Lung (tissue), 12 donors: ENCODE data around the gene PHACTR3. TPM values are rescaled to one million over a fixed set of nuclear protein-coding genes. Genes with fewer than 3 reads are reported as not detected.
A peak's percentile ranks its signal among the peaks of the same experiment; 100 is the strongest.

Experiments used
- ATAC-seq: fragments of 200-7000 bp; cut with Tn5 transposase; one replicate; pipeline ENCODE4 v1.9.1; 2020; ENCODE audit warnings: moderate number of reproducible peaks; ENCODE audit not compliant: insufficient read depth, low FRiP score
- DNase-seq, 3 donors: peaks; one replicate each; pipeline ENCODE4 v3.0.0-alpha.2; 2013 to 2017
- H3K27ac ChIP-seq, 2 donors: one replicate each; pipeline ENCODE4 v1.5.1; 2013; ENCODE audit warnings: mild to moderate bottlenecking in 2 of 2, moderate library complexity in 2 of 2, control low read depth in 1 of 2, inconsistent platforms in 1 of 2, low read depth in 1 of 2, low read length in 1 of 2
- H3K27me3 ChIP-seq, 3 donors: one replicate each; pipeline ENCODE4 v1.5.1; 2013; ENCODE audit warnings: low read length in 2 of 3; ENCODE audit not compliant: control insufficient read depth in 3 of 3, insufficient read depth in 3 of 3
- H3K36me3 ChIP-seq, 4 donors: one replicate each; pipeline ENCODE4 v1.5.1; 2013; ENCODE audit warnings: low read length in 4 of 4, mild to moderate bottlenecking in 1 of 4, moderate library complexity in 1 of 4; ENCODE audit not compliant: control insufficient read depth in 4 of 4, insufficient read depth in 4 of 4
- H3K4me1 ChIP-seq, 5 donors: one replicate each; pipeline ENCODE4 v1.5.1; 2013; ENCODE audit warnings: low read length in 5 of 5, mild to moderate bottlenecking in 2 of 5, moderate library complexity in 1 of 5; ENCODE audit not compliant: control insufficient read depth in 5 of 5, insufficient read depth in 5 of 5
- H3K4me3 ChIP-seq: one replicate; pipeline ENCODE4 v1.5.1; 2013; ENCODE audit warnings: mild to moderate bottlenecking, control low read depth, moderate library complexity
- H3K9ac ChIP-seq, 2 donors: one replicate each; pipeline ENCODE4 v1.5.1; 2013; ENCODE audit warnings: low read length in 2 of 2, control low read depth in 1 of 2; ENCODE audit not compliant: insufficient read depth in 1 of 2
- H3K9me3 ChIP-seq, 4 donors: one replicate each; pipeline ENCODE4 v1.5.1; 2013; ENCODE audit warnings: low read length in 3 of 4, mild to moderate bottlenecking in 1 of 4, moderate library complexity in 1 of 4; ENCODE audit not compliant: control insufficient read depth in 4 of 4, insufficient read depth in 3 of 4
- CTCF ChIP-seq: IDR thresholded peaks from 2 replicates; pipeline ENCODE4 v1.5.1; 2012; ENCODE audit warnings: mild to moderate bottlenecking; ENCODE audit errors: control extremely low read depth, extremely low read depth
- WGBS, 2 donors: extraction: QIAGEN DNeasy Blood & Tissue Kit; methylation state at CpG; one replicate each; pipeline ENCODE4 v1.1.7; 2013; 5-methylcytosine and 5-hydroxymethylcytosine counted together
- polyA plus RNA-seq, 2 donors: library from polyadenylated mRNA; stranded (reverse); fragments of 200-250 nt; gene quantifications; one replicate each; pipeline ENCODE4 v1.2.1, GENCODE V29; 2013
- total RNA-seq, 2 donors: library from RNA; depleted of rRNA in 1 of 2; stranded (reverse); fragments of >200 nt in 1 of 2; gene quantifications; one replicate each; pipeline ENCODE4 v1.2.1, GENCODE V29; 2014 to 2021
- donor health status: control.
- donor health status: control.
- donor health status: Bipolar disorder and iron deficiency.
- donor health status: healthy.
- donor health status: DM: yes; HTN: yes; CAD: no.

PHACTR3 gene
- total and polyA plus RNA-seq, 4 donors: 3.8 to 12.0 (median 5.9) TPM

- ATAC-seq (no peak), DNase-seq (peak; percentile 38 to 48 (median 46))
- H3K9ac ChIP-seq: no peak overlapping the region
- H3K4me3 ChIP-seq: no peak overlapping the region
- no peak for TF ChIP-seq CTCF
- 70 to 85% methylated on average over 4 of the region's 4 CpGs for WGBS, 2 donors
- no peaks in the 10 kb centered on the region for H3K36me3 ChIP-seq
- H3K27ac ChIP-seq: no peak overlapping the region
- H3K4me1 ChIP-seq: no peaks in the 10 kb centered on the region
- no peaks in the 10 kb centered on the region for H3K9me3 ChIP-seq
- H3K27me3 ChIP-seq: peaks cover 0 to 6% (median 4%) of the 10 kb centered on the region in 3 donors
These were observed 161.3 kb downstream of the PHACTR3 start for GRCh38 chr20:59765599-59766177.

GRCh38 chr20:59767656-59768055 lies 163.3 kb downstream of the PHACTR3 start:
- ATAC-seq (no peak), DNase-seq (no peak)
- no peaks in the 10 kb centered on the region for H3K9me3 ChIP-seq
- H3K27ac ChIP-seq: no peak overlapping the region
- no peak for TF ChIP-seq CTCF
- peaks cover 0 to 2% (median 0%) of the 10 kb centered on the region in 3 donors for H3K27me3 ChIP-seq
- no peaks in the 10 kb centered on the region for H3K36me3 ChIP-seq
- no peak overlapping the region for H3K9ac ChIP-seq
- H3K4me3 ChIP-seq: no peak overlapping the region
- no peaks in the 10 kb centered on the region for H3K4me1 ChIP-seq

- no peak for ATAC-seq
- 39 to 68% methylated on average over 3 of the region's 3 CpGs for WGBS, 2 donors
- Histone ChIP-seq H3K27me3 (peaks cover 0 to 2% (median 0%) of the 10 kb centered on the region in 3 donors), H3K27ac (no peak overlapping the region), H3K9me3 (no peaks in the 10 kb centered on the region), H3K4me3 (no peak overlapping the region), H3K9ac (no peak overlapping the region), H3K36me3 (no peaks in the 10 kb centered on the region), H3K4me1 (no peaks in the 10 kb centered on the region)
- no peak for DNase-seq
- no peak for TF ChIP-seq CTCF
These were observed 165.9 kb downstream of the PHACTR3 start for GRCh38 chr20:59770270-59770669.

- TF ChIP-seq CTCF: no peak
- no peak for ATAC-seq
- Histone ChIP-seq H3K9ac (no peak overlapping the region), H3K27me3 (peaks cover 0 to 2% (median 0%) of the 10 kb centered on the region in 3 donors), H3K27ac (no peak overlapping the region), H3K9me3 (no peaks in the 10 kb centered on the region), H3K4me1 (no peaks in the 10 kb centered on the region), H3K4me3 (no peak overlapping the region), H3K36me3 (no peaks in the 10 kb centered on the region)
- 83 to 87% methylated on average over 7 of the region's 7 CpGs for WGBS, 2 donors
- DNase-seq: no peak
These were observed 166.5 kb downstream of the PHACTR3 start for GRCh38 chr20:59770851-59771250.
